Measurements from ENCODE around the gene RTKN. TPM values are rescaled to one million over a fixed set of nuclear protein-coding genes. Genes with fewer than 3 reads are reported as not detected.

Gene RTKN
- total RNA-seq, 1 experiment from 2014 or later: 6.9 TPM

- DNase-seq (ENCODE audit: low read depth): no peak
Measured at GRCh38 chr2:74417763-74418162, 24.0 kb downstream of the RTKN start.

DNA sequence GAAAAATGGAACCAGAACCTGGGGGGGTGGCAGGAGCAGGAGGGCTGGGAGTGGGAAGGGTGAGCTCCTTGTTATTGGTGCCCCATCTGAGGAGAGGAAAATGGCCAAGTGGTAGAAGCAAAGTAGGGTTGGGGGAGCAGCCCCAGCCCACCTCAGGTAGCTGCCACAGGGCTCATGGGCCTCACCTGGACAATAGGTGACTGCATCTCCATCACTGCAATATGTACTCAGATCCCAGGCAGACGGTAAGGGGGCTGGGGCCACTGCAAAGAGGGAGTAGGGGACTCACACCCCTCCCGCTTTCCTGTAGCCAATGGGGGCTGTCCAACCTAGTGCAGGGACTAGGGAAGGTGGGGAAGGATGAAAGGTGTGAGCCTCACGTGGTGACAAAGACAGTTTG is 24.5 kb downstream of the RTKN start:
- DNase-seq (ENCODE audit: low read depth): no peak

- DNase-seq (ENCODE audit: low read depth): no peak
Measured at GRCh38 chr2:74416778-74417177, 25.0 kb downstream of the RTKN start.

- DNase-seq (ENCODE audit: low read depth): no peak
Measured at GRCh38 chr2:74415762-74416395, 25.9 kb downstream of the RTKN start.

DNA sequence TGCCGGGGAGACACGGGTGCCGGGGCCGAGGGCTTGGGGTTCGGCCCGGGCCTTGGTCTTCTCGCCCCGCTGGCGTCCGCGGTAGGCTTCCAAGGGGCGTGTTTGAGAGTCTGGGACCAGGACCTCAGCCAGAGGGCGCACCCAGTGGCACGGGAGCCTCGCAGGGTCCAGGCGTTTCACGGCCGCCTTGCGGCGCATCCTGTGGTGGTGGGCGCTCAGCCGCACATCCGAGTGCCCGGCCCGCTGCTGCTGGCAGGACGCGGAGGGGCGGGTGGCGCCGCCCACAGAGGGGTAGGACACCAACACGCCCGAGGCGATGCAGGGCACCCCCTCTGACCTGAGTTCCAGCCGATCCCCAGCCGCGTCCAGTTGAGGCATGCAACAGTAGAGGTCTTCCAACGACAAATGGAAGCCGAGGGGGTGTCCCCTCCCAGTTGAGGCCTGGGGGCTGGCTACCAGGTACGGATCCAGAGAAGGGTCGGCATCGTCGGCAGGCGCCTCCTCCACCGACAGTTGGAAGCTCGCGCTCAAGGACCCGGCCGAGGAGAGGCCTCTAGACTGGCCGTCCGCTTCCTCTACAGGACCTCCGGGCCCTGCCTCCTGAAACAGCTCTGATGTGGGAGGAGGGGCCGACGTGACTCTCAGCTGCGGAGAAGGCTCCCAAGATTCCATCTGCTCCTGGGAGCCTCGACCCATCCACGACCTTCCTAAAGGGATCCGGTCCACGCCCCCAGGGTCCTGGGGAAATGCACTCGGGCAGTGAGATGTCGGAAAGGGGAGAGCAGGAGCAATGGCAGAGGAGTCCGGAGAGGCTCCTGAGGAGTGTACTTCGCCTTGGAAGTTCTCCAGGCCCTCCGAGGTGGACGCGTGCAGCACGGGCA is 26.6 kb downstream of the RTKN start:
- DNase-seq (ENCODE audit: low read depth): no peak

DNA sequence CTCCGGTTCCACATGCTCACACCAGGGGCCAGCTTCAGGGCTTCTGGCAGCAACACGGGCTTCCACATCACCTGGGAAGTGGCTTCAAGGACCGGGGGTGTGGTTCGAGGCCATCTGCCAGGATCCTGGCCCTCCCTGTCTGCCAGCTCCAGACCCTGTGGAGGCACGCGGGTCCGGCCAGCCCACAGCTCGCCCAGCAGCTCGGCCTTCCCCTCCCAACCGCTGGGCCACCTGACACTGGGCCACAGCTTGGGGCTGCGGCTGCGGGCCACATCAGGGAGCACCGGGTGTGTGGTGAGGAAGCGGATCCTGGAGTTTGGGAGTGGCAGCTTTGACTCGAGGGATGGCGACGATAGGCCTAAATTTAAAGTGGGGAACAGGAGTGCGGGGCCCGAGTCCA is 27.3 kb downstream of the RTKN start:
- no peak for DNase-seq (ENCODE audit: low read depth)

DNA sequence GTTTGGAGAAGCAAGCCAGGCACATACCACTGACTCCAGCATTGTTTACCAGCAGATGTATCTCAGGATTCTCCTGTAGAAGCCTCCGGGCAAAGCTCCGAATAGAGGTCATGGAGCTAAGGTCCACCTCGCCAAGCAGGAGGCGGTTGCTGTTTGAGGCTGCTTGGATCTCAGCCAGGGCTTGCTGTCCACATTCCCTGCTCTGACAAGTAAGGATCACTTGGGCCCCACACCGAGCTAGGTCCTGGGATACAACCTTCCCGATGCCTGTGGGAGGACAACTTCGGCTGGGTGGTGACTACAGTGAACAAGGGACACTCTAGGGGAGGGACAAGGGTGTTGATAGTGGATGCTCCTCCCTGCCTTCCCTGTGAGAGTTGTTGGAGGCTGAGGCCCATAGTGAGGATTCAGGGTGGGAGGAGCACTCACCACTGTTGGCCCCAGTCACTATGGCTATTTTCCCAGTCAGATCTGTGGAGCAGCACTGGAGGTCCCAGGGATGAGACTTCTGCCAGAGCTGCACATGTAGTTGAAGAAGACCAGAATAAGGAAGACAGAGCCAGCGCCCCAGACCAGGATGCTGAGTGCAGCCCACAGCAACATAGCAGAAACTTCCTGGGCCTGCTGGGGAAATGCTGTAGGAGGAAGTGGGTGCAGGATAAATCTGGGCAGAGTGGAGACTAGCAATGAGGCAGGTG is 28.6 kb downstream of the RTKN start:
- no peak for DNase-seq (ENCODE audit: low read depth)

DNA sequence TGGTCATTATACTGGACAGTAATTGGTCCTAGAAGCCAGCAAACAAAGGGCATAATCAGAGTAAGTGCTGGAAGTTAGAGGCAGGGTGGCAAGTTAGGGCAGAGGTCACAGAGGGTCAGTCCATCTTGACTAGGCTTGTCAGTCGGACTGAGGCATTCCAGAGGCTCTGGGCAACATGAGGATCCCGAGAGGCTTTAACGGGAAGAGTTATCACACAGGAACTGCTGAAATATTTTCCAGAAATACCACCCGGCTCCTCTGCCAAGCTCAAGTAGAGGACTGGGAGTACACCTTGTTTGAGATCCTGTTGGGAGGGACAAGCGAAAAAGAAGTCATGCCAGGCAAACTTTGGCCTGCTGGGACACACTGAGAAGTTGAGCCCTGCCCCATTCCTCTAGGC is 34.1 kb downstream of the RTKN start:
- no peak for DNase-seq (ENCODE audit: low read depth)

DNA sequence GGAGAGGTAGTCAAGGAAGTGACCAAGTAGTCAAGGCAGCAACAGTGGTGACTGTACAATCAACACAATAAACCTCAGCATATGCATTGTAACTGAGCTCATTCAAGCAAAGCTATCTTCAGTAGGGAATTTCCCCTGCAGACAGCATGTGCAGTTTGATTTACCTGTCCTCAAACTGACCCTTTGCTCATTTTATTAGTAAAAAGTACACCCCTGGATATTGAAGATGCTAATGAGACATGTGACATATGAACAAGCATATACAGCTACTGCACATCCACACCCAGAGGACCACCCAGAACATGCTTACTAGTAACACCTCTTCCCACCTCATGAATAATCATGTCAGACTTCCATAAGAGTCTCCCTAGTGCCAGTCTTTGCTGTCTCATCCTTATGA is 35.7 kb downstream of the RTKN start:
- peak; percentile 65 for DNase-seq (ENCODE audit: low read depth)

DNA sequence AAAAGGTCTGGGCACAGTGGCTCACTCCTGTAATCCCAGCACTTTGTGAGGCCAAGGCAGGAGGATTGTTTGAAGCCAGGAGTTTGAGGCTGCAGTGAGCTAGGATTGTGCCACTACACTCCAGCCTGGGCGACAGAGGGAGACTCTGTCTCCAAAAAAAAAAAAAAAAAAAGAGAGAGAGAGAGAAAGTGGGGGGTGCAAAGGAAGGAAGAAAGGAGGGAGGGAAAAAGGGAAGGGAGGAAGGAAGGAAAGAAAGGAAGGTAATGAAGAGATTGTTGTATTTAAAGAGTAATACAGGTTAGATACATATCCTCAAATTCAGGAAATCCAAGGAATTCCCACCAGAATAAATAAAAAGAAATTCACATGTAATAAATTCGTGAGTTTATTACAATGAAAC is 39.8 kb downstream of the RTKN start:
- DNase-seq (ENCODE audit: low read depth): no peak

DNA sequence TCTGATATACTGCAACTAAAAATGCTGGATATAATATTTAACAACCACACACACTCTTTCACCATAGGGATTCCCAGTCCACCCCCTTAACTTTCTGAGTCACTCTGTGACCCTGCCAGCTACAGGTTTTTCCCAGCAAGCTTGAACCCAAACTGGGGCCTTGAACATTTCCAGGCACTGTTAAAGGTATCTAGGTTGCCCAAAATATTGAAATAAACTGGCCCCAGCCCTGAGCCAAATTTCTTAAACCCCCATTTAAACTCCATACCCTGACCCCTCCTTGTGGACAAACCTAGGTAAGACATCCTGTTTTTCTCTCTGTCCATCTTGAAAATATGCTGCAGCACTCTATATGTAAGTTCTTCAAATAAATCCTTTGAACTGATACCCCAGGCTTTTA is 42.0 kb downstream of the RTKN start:
- no peak for DNase-seq (ENCODE audit: low read depth)

DNA sequence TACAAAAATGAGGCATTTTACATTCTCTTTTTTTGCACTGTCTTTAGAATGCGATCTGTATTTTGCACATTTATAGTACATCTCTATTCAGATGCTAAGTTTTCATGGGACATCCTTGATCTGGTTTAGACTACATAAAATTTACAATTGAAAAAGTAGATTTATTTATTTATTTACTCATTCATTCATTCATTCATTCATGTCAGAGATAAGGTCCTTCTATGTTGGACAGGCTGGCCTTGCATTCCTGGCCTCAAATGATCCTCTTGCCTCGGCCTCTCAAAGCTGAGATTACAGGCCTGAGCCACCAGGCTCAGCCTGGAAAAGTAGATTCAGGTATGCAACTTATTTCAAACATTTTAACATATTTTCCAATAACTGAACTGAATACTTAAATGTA is 45.6 kb downstream of the RTKN start:
- no peak for DNase-seq (ENCODE audit: low read depth)

- no peak for DNase-seq (ENCODE audit: low read depth)
Measured at GRCh38 chr2:74393525-74393924, 48.2 kb downstream of the RTKN start.

GRCh38 chr2:74392449-74392743 is 49.3 kb downstream of the RTKN start:
- DNase-seq (ENCODE audit: low read depth): no peak

DNA sequence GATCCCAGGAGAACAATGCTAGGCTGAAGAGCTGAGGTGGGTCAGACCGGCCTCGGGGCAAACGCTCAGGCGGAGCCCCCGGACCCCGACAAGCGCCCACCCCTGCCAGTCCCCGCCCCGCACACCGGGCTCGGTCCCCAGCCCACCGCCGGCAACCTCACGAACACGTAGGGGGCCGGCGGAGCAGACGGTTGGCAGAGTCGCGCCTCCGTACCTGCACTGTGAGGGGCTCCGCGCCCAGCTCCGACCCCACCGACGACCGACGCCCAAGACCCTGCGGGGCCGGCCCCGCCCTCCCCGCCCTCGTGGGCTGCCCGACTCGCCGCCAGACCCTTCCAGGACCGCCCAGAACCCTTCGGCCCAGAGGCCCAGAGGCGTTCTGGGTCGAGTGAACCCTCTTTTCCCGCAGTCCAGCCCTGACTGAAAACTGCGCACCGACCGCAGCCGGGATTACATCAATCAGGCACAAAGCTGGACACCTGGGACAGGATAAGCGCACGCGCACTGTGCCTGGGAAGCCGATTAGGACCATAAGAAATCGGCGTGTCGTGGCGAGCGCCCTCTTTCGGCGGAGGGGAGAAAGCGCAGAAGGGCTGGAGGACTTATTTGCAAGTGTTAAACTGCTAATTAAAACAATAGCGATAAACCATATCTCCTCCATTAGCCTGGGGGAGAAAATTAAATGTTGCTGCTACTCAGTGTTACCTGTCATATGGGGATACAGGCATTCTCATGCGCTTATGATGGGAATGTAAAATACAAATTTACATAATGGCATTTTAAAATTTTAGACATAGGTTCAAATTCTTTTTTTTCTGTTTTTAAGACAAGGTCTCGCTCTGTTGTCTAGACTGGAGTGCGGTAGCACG is 49.9 kb downstream of the RTKN start:
- peak; percentile 93 for DNase-seq (ENCODE audit: low read depth)

DNA sequence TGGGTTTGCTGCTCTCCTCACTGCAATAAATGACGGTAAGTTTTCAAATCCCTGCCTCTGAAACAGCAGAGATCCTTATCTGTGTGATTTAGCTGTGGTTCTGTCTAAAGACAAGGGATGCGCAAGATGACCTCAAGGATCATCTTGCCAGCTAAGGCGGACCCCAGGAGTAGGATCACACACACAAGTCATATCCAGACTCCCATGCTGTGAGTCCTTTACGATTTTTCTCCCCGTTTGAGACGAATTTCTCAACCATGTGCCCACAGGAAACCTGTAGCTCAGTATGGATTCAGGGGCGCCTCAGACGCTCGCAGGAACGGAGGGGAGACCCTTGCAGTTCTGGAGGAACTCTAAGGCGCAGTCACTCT is 50.5 kb downstream of the RTKN start:
- DNase-seq (ENCODE audit: low read depth): peak; percentile 20

GRCh38 chr2:74390606-74391005 is 51.1 kb downstream of the RTKN start:
- no peak for DNase-seq (ENCODE audit: low read depth)

- DNase-seq (ENCODE audit: low read depth): no peak
Measured at GRCh38 chr2:74387346-74387745, 54.4 kb downstream of the RTKN start.

GRCh38 chr2:74385396-74385795 is 56.3 kb downstream of the RTKN start:
- no peak for DNase-seq (ENCODE audit: low read depth)

- no peak for DNase-seq (ENCODE audit: low read depth)
Measured at GRCh38 chr2:74384051-74384450, 57.7 kb downstream of the RTKN start.

DNA sequence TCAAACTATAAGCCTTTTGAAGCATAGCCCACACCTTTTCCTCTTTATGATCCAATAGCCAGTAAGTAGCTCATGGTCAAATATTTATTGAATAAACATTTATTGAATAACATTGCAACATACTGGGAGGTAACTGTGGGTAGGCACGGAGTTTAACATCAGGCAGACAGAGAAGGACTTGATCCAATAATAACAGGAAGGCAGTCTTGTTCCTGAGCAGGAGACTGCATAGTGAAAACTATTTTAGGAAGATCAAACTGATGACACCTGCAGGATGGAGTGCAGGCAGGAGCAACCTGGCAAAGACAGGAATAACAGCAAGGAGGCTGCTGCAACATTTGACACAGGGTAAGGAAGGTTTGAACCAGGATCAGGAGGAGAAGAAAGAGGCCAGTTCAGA is 58.5 kb downstream of the RTKN start:
- no peak for DNase-seq (ENCODE audit: low read depth)

DNA sequence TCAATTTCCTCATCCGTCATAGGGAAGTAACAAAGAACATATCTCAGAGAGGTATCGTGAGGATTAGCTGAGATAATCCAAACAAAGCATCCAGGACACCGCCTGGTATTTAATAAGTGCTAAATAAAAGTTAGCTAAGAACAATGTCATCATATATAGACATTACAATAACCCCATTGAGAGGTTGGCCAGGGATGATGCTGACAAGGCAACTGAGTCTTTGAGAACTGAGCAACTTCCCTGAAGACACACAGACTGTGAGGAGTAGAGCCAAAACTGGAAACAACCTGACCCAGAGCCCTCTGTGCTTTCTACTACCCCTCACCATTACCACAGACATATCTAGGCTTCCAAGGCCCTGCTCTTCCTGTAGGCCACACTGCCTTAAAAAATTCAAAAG is 60.0 kb downstream of the RTKN start:
- DNase-seq (ENCODE audit: low read depth): no peak
